ENCODE data around the gene ZNF521.

The ZNF521 gene

DNA sequence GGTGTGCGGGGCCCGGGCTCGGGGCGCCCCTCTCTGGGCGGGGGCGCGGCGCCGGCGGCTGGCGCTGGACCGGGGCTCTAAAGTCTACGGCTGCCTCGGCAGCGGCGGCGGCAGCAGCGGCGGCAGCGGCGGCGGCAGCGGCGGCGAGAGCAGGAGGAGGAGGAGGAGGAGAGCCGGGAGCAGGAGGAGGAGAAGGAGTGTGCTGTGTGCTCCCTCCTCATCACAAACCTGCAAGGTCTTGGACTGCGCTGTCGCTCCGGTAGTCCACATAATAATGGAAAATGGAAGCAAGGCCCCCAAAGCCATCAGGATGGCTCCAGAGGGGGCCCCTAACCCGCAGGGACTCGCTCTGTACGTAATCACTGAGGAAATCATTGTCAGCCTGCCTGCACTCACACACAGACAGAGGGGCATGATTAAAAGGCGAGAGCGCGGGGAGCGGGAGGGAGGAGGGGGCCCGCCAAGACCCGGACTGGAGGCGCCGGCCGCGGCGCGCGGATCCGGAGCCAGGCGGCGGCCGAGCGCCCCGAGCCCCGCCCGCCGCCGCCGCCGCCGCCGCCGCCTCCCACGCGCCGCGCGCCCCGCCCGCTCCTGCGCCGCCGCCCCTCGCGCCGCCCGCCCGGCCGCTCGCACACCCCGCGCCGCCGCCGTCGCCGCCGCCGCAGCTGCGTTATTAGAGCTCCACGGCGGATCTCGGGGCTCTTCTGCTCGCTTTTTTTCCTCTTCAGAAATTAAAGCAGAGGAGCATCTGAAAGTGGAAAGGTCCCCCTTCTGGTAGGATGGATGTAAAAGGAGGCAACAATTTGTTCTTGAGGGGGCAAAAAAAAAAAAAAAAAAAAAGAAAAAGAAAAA lies at the start of gene ZNF521:
TSS of gene ZNF521 (minus strand) at position 390 of the 852 bp plus-strand sequence. CDS start 1,220 bp downstream, outside the sequence.
- DNase-seq (ENCODE audit: low read depth in 1 of 2, low spot score in 1 of 2): no peak

- DNase-seq (ENCODE audit: low read depth in 1 of 2, low spot score in 1 of 2): no peak
These were observed 47.6 kb upstream of the ZNF521 start for GRCh38 chr18:25399554-25399953.

GRCh38 chr18:25392192-25392591 lies 40.2 kb upstream of the ZNF521 start:
- no peak for DNase-seq (ENCODE audit: low read depth in 1 of 2, low spot score in 1 of 2)

- DNase-seq (ENCODE audit: low read depth in 1 of 2, low spot score in 1 of 2): no peak
These were observed 21.6 kb upstream of the ZNF521 start for GRCh38 chr18:25373432-25374179.

DNA sequence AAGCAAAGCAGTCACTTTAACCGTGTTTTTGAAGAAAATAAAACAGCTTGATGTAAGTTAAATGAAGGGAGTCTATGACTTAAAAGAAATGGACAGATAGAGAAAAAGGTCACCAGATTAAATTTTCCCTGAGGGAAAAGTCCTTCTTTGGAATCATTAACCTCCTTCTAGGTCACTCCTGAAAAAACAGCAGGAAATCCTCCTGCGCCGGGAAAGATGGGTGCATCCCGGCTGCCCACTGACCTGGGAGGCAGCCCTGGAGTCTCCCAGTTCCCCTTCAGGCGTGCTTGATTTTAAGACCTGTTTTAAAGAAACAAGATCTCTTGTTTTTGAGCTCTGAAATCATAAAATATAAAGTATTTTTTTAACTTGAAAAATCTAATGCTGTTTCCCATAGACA lies 18.4 kb upstream of the ZNF521 start:
- DNase-seq (ENCODE audit: low read depth in 1 of 2, low spot score in 1 of 2): no peak

DNA sequence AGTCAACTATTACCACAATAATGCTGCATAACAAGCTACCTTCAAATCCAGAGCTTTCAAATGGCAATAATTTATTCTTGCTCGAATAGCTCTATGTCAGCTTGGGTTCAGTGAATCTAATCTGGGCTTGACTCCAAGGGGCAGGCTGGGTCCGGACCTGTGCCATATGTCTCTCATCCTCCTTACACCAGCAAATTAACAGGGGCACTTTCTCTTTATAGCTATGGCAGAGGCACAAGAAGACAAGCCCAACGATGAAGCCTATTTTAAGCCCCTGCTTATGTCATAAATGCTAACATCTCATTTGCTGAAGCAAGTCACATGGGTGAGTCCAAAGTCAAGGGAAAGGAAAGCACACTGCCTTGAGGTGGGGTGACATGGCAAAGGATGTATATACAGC lies 13.3 kb upstream of the ZNF521 start:
- no peak for DNase-seq (ENCODE audit: low read depth in 1 of 2, low spot score in 1 of 2)

DNA sequence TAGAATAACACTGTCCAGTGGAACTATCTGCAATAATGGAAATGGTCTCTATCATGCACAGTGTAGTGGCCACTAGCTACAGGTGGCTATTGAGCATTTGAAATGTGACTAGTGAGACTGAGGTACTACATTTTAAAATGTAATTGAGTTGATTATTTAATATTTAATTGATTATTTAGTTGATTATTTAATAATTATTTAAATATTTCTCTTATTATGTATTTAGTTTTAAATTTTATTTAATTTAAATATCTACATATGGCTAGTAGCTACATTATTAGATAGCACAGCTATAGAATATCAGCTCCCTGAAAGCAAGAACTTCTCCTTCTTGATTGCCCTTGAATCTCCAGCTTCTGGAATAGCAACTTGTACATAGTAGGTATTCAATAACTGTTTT lies 12.8 kb upstream of the ZNF521 start:
- DNase-seq (ENCODE audit: low read depth in 1 of 2, low spot score in 1 of 2): no peak

DNA sequence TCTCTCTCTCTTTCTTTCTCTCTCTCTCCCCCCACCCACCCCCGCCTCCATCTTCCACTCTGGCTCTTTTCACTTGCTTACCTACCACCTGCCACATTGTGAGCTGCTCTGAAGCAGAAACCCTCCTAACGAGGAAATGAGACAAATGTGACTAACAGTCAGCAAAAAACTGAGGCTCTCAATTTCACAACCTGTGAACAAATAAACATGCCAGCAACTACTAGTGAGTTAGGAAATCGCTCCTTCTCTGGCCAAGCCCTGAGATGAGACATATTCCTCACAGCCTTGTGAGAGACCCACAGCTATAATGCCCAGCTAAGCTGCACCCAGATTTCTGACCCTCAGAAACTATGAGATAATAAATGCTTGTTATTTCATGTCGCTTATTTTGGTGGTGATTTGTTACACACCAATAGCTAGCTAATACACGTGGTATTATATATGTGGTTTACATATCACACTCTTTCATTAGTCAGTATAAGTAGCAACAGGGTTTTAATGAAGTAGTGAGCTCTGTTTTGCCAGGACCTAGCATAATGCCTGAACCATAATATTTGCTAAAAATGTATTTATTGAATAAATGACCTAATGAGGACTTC lies 8.4 kb upstream of the ZNF521 start:
- no peak for DNase-seq (ENCODE audit: low read depth in 1 of 2, low spot score in 1 of 2)

DNA sequence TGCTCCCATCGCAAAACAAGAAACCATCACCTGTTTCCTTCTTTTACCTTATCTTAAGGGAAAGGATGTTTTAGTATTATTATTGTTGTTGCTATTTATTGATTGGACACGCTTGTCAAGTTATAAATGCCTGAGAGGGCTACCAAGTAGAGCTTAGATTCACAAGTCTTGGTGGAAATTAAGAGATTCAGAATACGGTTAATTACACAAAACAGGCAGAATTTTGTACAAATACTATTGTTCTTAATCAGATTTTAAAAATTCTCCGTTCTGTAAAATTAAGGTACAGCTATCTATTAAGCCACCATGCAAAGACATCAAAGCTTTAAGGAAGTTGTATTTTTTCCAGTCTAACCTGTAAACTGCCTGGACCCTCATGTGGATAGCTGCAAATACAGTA lies 1.1 kb upstream of the ZNF521 start:
- no peak for DNase-seq (ENCODE audit: low read depth in 1 of 2, low spot score in 1 of 2)

GRCh38 chr18:25352629-25353005 lies 651 bp upstream of the ZNF521 start:
- no peak for DNase-seq (ENCODE audit: low read depth in 1 of 2, low spot score in 1 of 2)

DNA sequence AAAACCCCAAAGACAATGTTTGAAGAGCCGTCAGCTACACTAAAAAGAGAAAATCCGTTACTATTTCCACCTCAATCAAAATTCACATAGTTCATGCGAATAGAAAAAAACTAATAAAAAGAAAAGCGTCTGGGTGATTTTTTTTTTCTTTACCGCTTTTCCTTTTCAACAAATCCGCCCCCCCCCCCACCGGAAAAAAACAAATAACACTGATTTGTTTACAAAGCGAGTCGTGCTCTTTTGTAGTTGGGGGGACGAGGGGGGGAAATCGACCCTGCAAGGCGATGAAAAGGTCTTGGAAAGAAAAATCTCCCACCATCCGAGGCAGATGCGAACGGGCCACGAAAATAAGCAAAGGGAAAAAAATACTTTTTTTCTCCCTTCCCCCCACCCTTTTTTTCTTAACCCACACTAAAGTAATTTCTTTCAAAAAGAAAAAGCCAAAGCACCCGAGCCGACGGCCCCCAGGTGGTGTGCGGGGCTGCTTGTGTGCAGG lies 638 bp downstream of the ZNF521 start:
- no peak for DNase-seq (ENCODE audit: low read depth in 1 of 2, low spot score in 1 of 2)

- DNase-seq (ENCODE audit: low read depth in 1 of 2, low spot score in 1 of 2): no peak
These were observed 1.3 kb downstream of the ZNF521 start for GRCh38 chr18:25350489-25351251.

- no peak for DNase-seq (ENCODE audit: low read depth in 1 of 2, low spot score in 1 of 2)
These were observed 2.0 kb downstream of the ZNF521 start for GRCh38 chr18:25349926-25350487.

- DNase-seq (ENCODE audit: low read depth in 1 of 2, low spot score in 1 of 2): no peak
These were observed 2.6 kb downstream of the ZNF521 start for GRCh38 chr18:25349131-25349925.

DNA sequence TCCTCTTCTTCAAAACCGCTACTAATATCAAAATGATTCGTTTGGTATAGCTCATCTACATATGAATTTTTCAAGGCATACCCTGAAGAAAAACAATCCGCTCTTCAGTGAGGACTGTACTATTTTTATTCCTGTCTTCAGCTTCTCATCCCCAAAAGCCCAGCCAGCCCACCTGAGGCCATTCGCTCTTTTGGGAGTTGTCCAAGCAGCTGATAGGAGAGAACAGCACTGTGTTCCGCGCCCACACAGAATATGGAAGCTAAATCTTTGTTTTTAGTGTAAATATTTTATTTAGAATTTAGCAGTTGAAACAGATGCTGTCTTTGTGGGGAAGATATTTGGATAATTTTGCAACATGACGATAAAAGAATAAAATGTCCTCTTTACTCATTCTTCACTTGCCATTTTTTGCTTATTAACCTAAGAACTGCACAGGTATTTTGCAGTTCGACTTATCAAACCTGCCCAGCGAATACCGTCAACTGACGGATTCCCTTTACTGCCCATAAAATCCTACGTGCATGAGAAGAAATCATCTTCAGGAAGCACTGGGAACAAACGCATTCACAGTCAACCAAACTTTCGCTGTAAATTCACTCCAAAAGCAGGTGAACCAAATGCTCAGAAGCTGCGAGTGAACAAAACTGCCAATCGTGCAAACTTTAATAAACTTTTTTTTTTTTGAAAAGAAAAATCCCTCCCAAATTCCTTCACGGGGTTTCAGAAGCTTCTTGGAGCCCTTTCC lies 3.4 kb downstream of the ZNF521 start:
- DNase-seq (ENCODE audit: low read depth in 1 of 2, low spot score in 1 of 2): no peak

GRCh38 chr18:25346561-25346960 lies 5.4 kb downstream of the ZNF521 start:
- no peak for DNase-seq (ENCODE audit: low read depth in 1 of 2, low spot score in 1 of 2)

- no peak for DNase-seq (ENCODE audit: low read depth in 1 of 2, low spot score in 1 of 2)
These were observed 6.7 kb downstream of the ZNF521 start for GRCh38 chr18:25345081-25345866.

- DNase-seq (ENCODE audit: low read depth in 1 of 2, low spot score in 1 of 2): no peak
These were observed 10.1 kb downstream of the ZNF521 start for GRCh38 chr18:25341831-25342230.
